HepG2 (cell line): ENCODE measurements around the gene PSMB3. TPM values are rescaled to one million over a fixed set of nuclear protein-coding genes. Genes with fewer than 3 reads are reported as not detected.

Experiments
- ARNT ChIP-seq: fragments of 450-650 bp; IDR thresholded peaks from 2 replicates; pipeline ENCODE4 v1.6.1; 2017
- EEA1 ChIP-seq: sonication (generic); formaldehyde crosslinking; IDR thresholded peaks from 2 replicates; pipeline ENCODE4 v1.5.1; 2020; ENCODE audit warnings: mild to moderate bottlenecking, missing genetic modification reagents, borderline replicate concordance
- ELF3 ChIP-seq: IDR thresholded peaks from 2 replicates; pipeline ENCODE4 v1.6.1; 2016; ENCODE audit warnings: missing genetic modification reagents, missing compliant biosample characterization
- KLF12 ChIP-seq: sonication (generic); formaldehyde crosslinking; IDR thresholded peaks from 2 replicates; pipeline ENCODE4 v1.4.0; 2020; ENCODE audit warnings: missing genetic modification reagents, borderline replicate concordance
- MED8 ChIP-seq: sonication (generic); formaldehyde crosslinking; IDR thresholded peaks from 2 replicates; pipeline ENCODE4 v1.8.1; 2023; ENCODE audit warnings: mild to moderate bottlenecking, missing genetic modification reagents; ENCODE audit not compliant: insufficient replicate concordance
- NBN ChIP-seq: fragments of 450-650 bp; conservative IDR thresholded peaks from 2 replicates; pipeline ENCODE4 v1.6.1; 2017
- RXRB ChIP-seq: IDR thresholded peaks from 2 replicates; pipeline ENCODE4 v1.6.1; 2016; ENCODE audit warnings: borderline replicate concordance, missing genetic modification reagents, missing compliant biosample characterization
- SIX1 ChIP-seq: sonication (generic); formaldehyde crosslinking; IDR thresholded peaks from 2 replicates; pipeline ENCODE4 v1.4.0; 2020; ENCODE audit warnings: missing genetic modification reagents, borderline replicate concordance
- SYNCRIP ChIP-seq: fragments of 200-400 bp; formaldehyde crosslinking; IDR thresholded peaks from 2 replicates; pipeline ENCODE4 v1.6.1; 2018; ENCODE audit warnings: mild to moderate bottlenecking, low read depth, low read length; ENCODE audit not compliant: insufficient read depth
- ZBTB1 ChIP-seq: sonication (generic); formaldehyde crosslinking; IDR thresholded peaks from 2 replicates; pipeline ENCODE4 v1.4.0; 2020; ENCODE audit warnings: missing genetic modification reagents, borderline replicate concordance
- ZNF234 ChIP-seq: sonication (generic); formaldehyde crosslinking; conservative IDR thresholded peaks from 2 replicates; pipeline ENCODE4 v1.5.1; 2020; ENCODE audit warnings: mild to moderate bottlenecking, missing genetic modification reagents
- ZNF256 ChIP-seq: sonication (generic); formaldehyde crosslinking; conservative IDR thresholded peaks from 2 replicates; pipeline ENCODE4 v1.4.0; 2020; ENCODE audit warnings: missing genetic modification reagents
- ZNF567 ChIP-seq: sonication (generic); formaldehyde crosslinking; IDR thresholded peaks from 2 replicates; pipeline ENCODE4 v1.8.1; 2023; ENCODE audit warnings: mild to moderate bottlenecking, missing genetic modification reagents, borderline replicate concordance
- ZNF569 ChIP-seq: sonication (generic); formaldehyde crosslinking; IDR thresholded peaks from 2 replicates; pipeline ENCODE4 v1.5.0; 2020; ENCODE audit warnings: mild to moderate bottlenecking, missing genetic modification reagents, moderate library complexity, borderline replicate concordance
- ZNF605 ChIP-seq: sonication (generic); formaldehyde crosslinking; IDR thresholded peaks from 2 replicates; pipeline ENCODE4 v1.8.0; 2022; ENCODE audit warnings: mild to moderate bottlenecking, missing genetic modification reagents
- ZNF816 ChIP-seq: sonication (generic); formaldehyde crosslinking; IDR thresholded peaks from 2 replicates; pipeline ENCODE4 v1.8.0; 2022; ENCODE audit warnings: missing genetic modification reagents, mild to moderate bottlenecking, borderline replicate concordance
- ZNF879 ChIP-seq: sonication (generic); formaldehyde crosslinking; IDR thresholded peaks from 2 replicates; pipeline ENCODE4 v1.8.1; 2023; ENCODE audit warnings: missing genetic modification reagents
- polyA plus RNA-seq, 8 experiments: library from polyadenylated mRNA; depleted of rRNA in 3 of 8; stranded (reverse) in 7 of 8; unstranded in 1 of 8; fragments of >200 nt; fragmentation: Illumina TruSeq in 4 of 8; extraction: Trizol in 4 of 8; gene quantifications; 2 replicates each; pipeline versions ENCODE4 v1.2.1 to v1.2.3, GENCODE V29; 2011 to 2016; ENCODE audit warnings: low read depth in 4 of 8, missing spikeins in 1 of 8, mixed read lengths in 1 of 8; ENCODE audit not compliant: insufficient read depth in 1 of 8
- total RNA-seq, 5 experiments: library from RNA; depleted of rRNA; stranded (reverse); fragments of >200 nt; fragmentation: Illumina TruSeq; extraction: Trizol; gene quantifications; 2 replicates each; pipeline ENCODE4 v1.2.3, GENCODE V29; 2016; ENCODE audit warnings: low read depth in 1 of 5
- TF ChIP-seq, protein P1 (sequence below): sonication (generic); formaldehyde crosslinking; IDR thresholded peaks from 2 replicates; pipeline ENCODE4 v1.4.0; 2020; ENCODE audit warnings: mild to moderate bottlenecking, missing genetic modification reagents, borderline replicate concordance
- TF ChIP-seq, protein P2 (sequence below): sonication (generic); formaldehyde crosslinking; IDR thresholded peaks from 2 replicates; pipeline ENCODE4 v1.4.0; 2020; ENCODE audit warnings: missing genetic modification reagents
- TF ChIP-seq, protein P3 (sequence below): sonication (generic); formaldehyde crosslinking; IDR thresholded peaks from 2 replicates; pipeline ENCODE4 v1.9.0; 2021; ENCODE audit warnings: missing genetic modification reagents, borderline replicate concordance
- TF ChIP-seq, protein P4 (sequence below): sonication (generic); formaldehyde crosslinking; IDR thresholded peaks from 2 replicates; pipeline ENCODE4 v1.4.0; 2020; ENCODE audit warnings: missing genetic modification reagents
- TF ChIP-seq, protein P5 (sequence below): IDR thresholded peaks from 2 replicates; pipeline ENCODE4 v1.4.0; 2020; ENCODE audit warnings: mild to moderate bottlenecking, missing genetic modification reagents

The PSMB3 gene
- total and polyA plus RNA-seq, 2 of the 13 experiments (the other 11 are each of a cell fraction or from before 2014, with no cell fraction given): 366 to 517 TPM

DNA sequence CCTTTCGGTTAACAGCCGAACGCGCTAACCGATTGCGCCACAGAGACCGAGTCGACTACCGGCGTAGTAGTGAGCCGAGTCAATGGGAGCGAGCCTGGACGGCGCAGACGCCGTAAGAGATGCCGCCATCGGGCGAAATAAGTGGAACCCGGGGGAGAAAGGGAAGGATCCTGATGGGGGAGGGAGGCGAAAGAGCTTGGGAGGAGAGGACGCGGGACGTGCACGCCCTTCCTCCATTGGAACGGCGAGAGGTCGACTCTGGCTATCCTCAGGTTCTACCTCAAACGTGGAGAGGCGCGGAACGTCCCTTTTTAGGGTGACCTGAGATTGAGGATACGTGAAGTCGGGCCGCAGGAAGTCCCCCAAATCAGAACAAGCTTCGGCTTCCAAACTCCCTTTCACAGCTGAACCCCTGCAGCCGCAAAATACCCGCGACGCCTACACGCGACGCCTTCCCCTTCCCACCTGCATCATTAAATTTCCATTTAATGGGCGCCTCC is 683 bp upstream of the PSMB3 start (continued):
- TF ChIP-seq, protein P1, sequence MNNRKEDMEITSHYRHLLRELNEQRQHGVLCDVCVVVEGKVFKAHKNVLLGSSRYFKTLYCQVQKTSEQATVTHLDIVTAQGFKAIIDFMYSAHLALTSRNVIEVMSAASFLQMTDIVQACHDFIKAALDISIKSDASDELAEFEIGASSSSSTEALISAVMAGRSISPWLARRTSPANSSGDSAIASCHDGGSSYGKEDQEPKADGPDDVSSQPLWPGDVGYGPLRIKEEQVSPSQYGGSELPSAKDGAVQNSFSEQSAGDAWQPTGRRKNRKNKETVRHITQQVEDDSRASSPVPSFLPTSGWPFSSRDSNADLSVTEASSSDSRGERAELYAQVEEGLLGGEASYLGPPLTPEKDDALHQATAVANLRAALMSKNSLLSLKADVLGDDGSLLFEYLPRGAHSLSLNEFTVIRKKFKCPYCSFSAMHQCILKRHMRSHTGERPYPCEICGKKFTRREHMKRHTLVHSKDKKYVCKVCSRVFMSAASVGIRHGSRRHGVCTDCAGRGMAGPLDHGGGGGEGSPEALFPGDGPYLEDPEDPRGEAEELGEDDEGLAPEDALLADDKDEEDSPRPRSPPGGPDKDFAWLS (CRISPR knock-in tag): no peak
- TF ChIP-seq, protein P2, sequence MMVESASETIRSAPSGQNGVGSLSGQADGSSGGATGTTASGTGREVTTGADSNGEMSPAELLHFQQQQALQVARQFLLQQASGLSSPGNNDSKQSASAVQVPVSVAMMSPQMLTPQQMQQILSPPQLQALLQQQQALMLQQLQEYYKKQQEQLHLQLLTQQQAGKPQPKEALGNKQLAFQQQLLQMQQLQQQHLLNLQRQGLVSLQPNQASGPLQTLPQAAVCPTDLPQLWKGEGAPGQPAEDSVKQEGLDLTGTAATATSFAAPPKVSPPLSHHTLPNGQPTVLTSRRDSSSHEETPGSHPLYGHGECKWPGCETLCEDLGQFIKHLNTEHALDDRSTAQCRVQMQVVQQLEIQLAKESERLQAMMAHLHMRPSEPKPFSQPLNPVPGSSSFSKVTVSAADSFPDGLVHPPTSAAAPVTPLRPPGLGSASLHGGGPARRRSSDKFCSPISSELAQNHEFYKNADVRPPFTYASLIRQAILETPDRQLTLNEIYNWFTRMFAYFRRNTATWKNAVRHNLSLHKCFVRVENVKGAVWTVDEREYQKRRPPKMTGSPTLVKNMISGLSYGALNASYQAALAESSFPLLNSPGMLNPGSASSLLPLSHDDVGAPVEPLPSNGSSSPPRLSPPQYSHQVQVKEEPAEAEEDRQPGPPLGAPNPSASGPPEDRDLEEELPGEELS (CRISPR knock-in tag): peak; percentile 36
- TF ChIP-seq EEA1 (CRISPR knock-in tag) (peak; percentile 28; the same call in 1 of the 2 replicates), KLF12 (CRISPR knock-in tag) (no peak), NBN (no peak), ELF3 (CRISPR knock-in tag) (peak; percentile 57; the same call in 1 of the 2 replicates), ZNF816 (no peak), SIX1 (no peak), SYNCRIP (no peak), ARNT (no peak), ZNF567 (CRISPR knock-in tag) (no peak), MED8 (CRISPR knock-in tag) (no peak), ZNF569 (CRISPR knock-in tag) (no peak), ZBTB1 (CRISPR knock-in tag) (no peak), RXRB (CRISPR knock-in tag) (peak; percentile 73), ZNF256 (CRISPR knock-in tag) (0 out of 2 replicates have a peak, but pooled peaks have one; percentile 76), ZNF879 (0 out of 2 replicates have a peak, but pooled peaks have one; percentile 64), ZNF605 (CRISPR knock-in tag) (peak; percentile 93), ZNF234 (no peak; the same call in 1 of the 2 replicates)
- TF ChIP-seq, protein P3, sequence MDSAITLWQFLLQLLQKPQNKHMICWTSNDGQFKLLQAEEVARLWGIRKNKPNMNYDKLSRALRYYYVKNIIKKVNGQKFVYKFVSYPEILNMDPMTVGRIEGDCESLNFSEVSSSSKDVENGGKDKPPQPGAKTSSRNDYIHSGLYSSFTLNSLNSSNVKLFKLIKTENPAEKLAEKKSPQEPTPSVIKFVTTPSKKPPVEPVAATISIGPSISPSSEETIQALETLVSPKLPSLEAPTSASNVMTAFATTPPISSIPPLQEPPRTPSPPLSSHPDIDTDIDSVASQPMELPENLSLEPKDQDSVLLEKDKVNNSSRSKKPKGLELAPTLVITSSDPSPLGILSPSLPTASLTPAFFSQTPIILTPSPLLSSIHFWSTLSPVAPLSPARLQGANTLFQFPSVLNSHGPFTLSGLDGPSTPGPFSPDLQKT (CRISPR knock-in tag): no peak
- TF ChIP-seq, protein P4, sequence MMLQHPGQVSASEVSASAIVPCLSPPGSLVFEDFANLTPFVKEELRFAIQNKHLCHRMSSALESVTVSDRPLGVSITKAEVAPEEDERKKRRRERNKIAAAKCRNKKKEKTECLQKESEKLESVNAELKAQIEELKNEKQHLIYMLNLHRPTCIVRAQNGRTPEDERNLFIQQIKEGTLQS (CRISPR knock-in tag): peak; percentile 44; the same call in 1 of the 2 replicates
- TF ChIP-seq, protein P5, sequence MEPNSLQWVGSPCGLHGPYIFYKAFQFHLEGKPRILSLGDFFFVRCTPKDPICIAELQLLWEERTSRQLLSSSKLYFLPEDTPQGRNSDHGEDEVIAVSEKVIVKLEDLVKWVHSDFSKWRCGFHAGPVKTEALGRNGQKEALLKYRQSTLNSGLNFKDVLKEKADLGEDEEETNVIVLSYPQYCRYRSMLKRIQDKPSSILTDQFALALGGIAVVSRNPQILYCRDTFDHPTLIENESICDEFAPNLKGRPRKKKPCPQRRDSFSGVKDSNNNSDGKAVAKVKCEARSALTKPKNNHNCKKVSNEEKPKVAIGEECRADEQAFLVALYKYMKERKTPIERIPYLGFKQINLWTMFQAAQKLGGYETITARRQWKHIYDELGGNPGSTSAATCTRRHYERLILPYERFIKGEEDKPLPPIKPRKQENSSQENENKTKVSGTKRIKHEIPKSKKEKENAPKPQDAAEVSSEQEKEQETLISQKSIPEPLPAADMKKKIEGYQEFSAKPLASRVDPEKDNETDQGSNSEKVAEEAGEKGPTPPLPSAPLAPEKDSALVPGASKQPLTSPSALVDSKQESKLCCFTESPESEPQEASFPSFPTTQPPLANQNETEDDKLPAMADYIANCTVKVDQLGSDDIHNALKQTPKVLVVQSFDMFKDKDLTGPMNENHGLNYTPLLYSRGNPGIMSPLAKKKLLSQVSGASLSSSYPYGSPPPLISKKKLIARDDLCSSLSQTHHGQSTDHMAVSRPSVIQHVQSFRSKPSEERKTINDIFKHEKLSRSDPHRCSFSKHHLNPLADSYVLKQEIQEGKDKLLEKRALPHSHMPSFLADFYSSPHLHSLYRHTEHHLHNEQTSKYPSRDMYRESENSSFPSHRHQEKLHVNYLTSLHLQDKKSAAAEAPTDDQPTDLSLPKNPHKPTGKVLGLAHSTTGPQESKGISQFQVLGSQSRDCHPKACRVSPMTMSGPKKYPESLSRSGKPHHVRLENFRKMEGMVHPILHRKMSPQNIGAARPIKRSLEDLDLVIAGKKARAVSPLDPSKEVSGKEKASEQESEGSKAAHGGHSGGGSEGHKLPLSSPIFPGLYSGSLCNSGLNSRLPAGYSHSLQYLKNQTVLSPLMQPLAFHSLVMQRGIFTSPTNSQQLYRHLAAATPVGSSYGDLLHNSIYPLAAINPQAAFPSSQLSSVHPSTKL (CRISPR knock-in tag): no peak; the same call in 1 of the 2 replicates
